ENCODE data around the gene NIF3L1.

The NIF3L1 gene

GRCh38 chr2:200888704-200889625 lies at the start of gene NIF3L1, which contains the start of gene PPIL3:
TSS of gene NIF3L1 (plus strand) at chr2:200889371. CDS start at chr2:200891944, 2,573 bp downstream.
TSS of gene PPIL3 (minus strand) at chr2:200889077. CDS start at chr2:200887615, 1,462 bp downstream.
- TF ChIP-seq CTCF (IDR thresholded peaks at IDR 0.05; ENCODE audit: low read depth, low read length, missing control alignments): no peak

GRCh38 chr2:200839513-200839912 lies 49.7 kb upstream of the NIF3L1 start:
- H3K4me3 ChIP-seq (replicated peaks; ENCODE audit: low read depth, low read length): no peak overlapping the region
- no peak for TF ChIP-seq CTCF (IDR thresholded peaks at IDR 0.05; ENCODE audit: low read depth, low read length, missing control alignments)
- no peak for DNase-seq (ENCODE audit: extremely low read depth, low read depth)

More at GRCh38 chr2:200888704-200889625, at the start of gene NIF3L1, which contains the start of gene PPIL3:
- DNase-seq (ENCODE audit: extremely low read depth, low read depth): peak; percentile 98
- H3K4me3 ChIP-seq (replicated peaks; ENCODE audit: low read depth, low read length): peak within 1 kb of the TSS; percentile 96

GRCh38 chr2:200843993-200844948 lies 44.9 kb upstream of the NIF3L1 start:
- no peak for DNase-seq (ENCODE audit: extremely low read depth, low read depth)
- no peak overlapping the region for H3K4me3 ChIP-seq (replicated peaks; ENCODE audit: low read depth, low read length)
- TF ChIP-seq CTCF (IDR thresholded peaks at IDR 0.05; ENCODE audit: low read depth, low read length, missing control alignments): no peak

GRCh38 chr2:200845194-200845593 lies 44.0 kb upstream of the NIF3L1 start:
- DNase-seq (ENCODE audit: extremely low read depth, low read depth): no peak
- no peak for TF ChIP-seq CTCF (IDR thresholded peaks at IDR 0.05; ENCODE audit: low read depth, low read length, missing control alignments)
- H3K4me3 ChIP-seq (replicated peaks; ENCODE audit: low read depth, low read length): no peak overlapping the region

- no peak for DNase-seq (ENCODE audit: extremely low read depth, low read depth)
- TF ChIP-seq CTCF (IDR thresholded peaks at IDR 0.05; ENCODE audit: low read depth, low read length, missing control alignments): no peak
- no peak overlapping the region for H3K4me3 ChIP-seq (replicated peaks; ENCODE audit: low read depth, low read length)
These were observed 43.4 kb upstream of the NIF3L1 start for GRCh38 chr2:200845669-200846325.

GRCh38 chr2:200847269-200847668 lies 41.9 kb upstream of the NIF3L1 start:
- no peak for DNase-seq (ENCODE audit: extremely low read depth, low read depth)
- no peak for TF ChIP-seq CTCF (IDR thresholded peaks at IDR 0.05; ENCODE audit: low read depth, low read length, missing control alignments)
- H3K4me3 ChIP-seq (replicated peaks; ENCODE audit: low read depth, low read length): no peak overlapping the region

All from HFF-Myc (cell line).